ENCODE results near the gene SCNN1A. TPM values are rescaled to one million over a fixed set of nuclear protein-coding genes. Genes with fewer than 3 reads are reported as not detected.

Gene SCNN1A
- total RNA-seq, 4 donors from 2014 or later, result 1.3 to 38.3 (median 7.3) TPM

- Histone ChIP-seq H3K4me1 (peaks cover 0 to 7% of the 10 kb centered on the region in 2 donors), H3K4me3 (peak overlapping the region in 1 of 2 donors; percentile 9), H3K36me3 (no peaks in the 10 kb centered on the region), H3K9me3 (no peaks in the 10 kb centered on the region), H3K27ac (peak overlapping the region; percentile 83 to 85), H3K27me3 (no peaks in the 10 kb centered on the region)
- no peak for DNase-seq
- TF ChIP-seq, protein P1, sequence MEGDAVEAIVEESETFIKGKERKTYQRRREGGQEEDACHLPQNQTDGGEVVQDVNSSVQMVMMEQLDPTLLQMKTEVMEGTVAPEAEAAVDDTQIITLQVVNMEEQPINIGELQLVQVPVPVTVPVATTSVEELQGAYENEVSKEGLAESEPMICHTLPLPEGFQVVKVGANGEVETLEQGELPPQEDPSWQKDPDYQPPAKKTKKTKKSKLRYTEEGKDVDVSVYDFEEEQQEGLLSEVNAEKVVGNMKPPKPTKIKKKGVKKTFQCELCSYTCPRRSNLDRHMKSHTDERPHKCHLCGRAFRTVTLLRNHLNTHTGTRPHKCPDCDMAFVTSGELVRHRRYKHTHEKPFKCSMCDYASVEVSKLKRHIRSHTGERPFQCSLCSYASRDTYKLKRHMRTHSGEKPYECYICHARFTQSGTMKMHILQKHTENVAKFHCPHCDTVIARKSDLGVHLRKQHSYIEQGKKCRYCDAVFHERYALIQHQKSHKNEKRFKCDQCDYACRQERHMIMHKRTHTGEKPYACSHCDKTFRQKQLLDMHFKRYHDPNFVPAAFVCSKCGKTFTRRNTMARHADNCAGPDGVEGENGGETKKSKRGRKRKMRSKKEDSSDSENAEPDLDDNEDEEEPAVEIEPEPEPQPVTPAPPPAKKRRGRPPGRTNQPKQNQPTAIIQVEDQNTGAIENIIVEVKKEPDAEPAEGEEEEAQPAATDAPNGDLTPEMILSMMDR (IDR thresholded peaks at IDR 0.05), result no peak
- TF ChIP-seq POLR2A (IDR thresholded peaks at IDR 0.05), result no peak
- intact Hi-C loops (cut with DNase I; ENCODE audit: low total_unique reads), result no loop called here
Observed at GRCh38 chr12:6323995-6324711, 51.2 kb downstream of the SCNN1A start.

- DNase-seq, result peak; percentile 62 to 81
- intact Hi-C loops (cut with DNase I; ENCODE audit: low total_unique reads), result no loop called here
- Histone ChIP-seq H3K27ac (peak overlapping the region; percentile 83 to 85), H3K27me3 (no peaks in the 10 kb centered on the region), H3K9me3 (no peaks in the 10 kb centered on the region), H3K36me3 (no peaks in the 10 kb centered on the region), H3K4me1 (peaks cover 0 to 7% of the 10 kb centered on the region in 2 donors), H3K4me3 (peak overlapping the region in 1 of 2 donors; percentile 9)
- TF ChIP-seq, protein P1 (IDR thresholded peaks at IDR 0.05), result peak; percentile 47 to 74 (median 56)
- no peak for TF ChIP-seq POLR2A (IDR thresholded peaks at IDR 0.05)
Observed at GRCh38 chr12:6323340-6323994, 51.9 kb downstream of the SCNN1A start.

DNA sequence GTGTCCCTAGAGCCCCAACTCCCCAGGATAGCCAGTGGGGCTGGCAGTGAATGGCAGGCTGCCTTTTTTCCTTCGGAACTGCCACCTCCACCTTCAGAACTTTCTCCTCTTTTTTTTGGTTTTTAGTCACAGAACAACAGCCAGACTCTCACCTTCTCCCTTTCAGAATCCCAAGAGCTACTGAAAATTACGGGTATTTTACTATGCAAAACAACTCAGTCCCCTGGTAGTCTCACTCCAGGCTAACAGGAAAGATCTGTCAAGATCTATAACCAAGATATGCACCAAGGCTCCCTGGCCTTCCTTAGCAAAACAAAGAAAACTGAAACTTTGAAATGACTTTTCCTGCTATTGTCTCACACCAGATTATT lies 52.4 kb downstream of the SCNN1A start:
- no peaks in the 10 kb centered on the region for H3K9me3 ChIP-seq
- H3K4me1 ChIP-seq, result peaks cover 0 to 7% of the 10 kb centered on the region in 2 donors
- H3K36me3 ChIP-seq, result no peaks in the 10 kb centered on the region
- H3K27me3 ChIP-seq, result no peaks in the 10 kb centered on the region
- peak overlapping the region; percentile 83 to 85 for H3K27ac ChIP-seq
- intact Hi-C loops (cut with DNase I; ENCODE audit: low total_unique reads), result no loop called here
- DNase-seq, result no peak
- TF ChIP-seq, protein P1 (IDR thresholded peaks at IDR 0.05), result no peak
- TF ChIP-seq POLR2A (IDR thresholded peaks at IDR 0.05), result no peak
- H3K4me3 ChIP-seq, result peak overlapping the region in 1 of 2 donors; percentile 9

GRCh38 chr12:6322352-6322751 lies 53.0 kb downstream of the SCNN1A start:
- H3K9me3 ChIP-seq, result no peaks in the 10 kb centered on the region
- TF ChIP-seq, protein P1 (IDR thresholded peaks at IDR 0.05), result no peak
- no peak for TF ChIP-seq POLR2A (IDR thresholded peaks at IDR 0.05)
- no peaks in the 10 kb centered on the region for H3K36me3 ChIP-seq
- H3K27me3 ChIP-seq, result no peaks in the 10 kb centered on the region
- DNase-seq, result no peak
- H3K4me3 ChIP-seq, result no peak overlapping the region
- H3K27ac ChIP-seq, result peak overlapping the region; percentile 83 to 85
- intact Hi-C loops (cut with DNase I; ENCODE audit: low total_unique reads), result no loop called here
- H3K4me1 ChIP-seq, result peaks cover 0 to 7% of the 10 kb centered on the region in 2 donors

DNA sequence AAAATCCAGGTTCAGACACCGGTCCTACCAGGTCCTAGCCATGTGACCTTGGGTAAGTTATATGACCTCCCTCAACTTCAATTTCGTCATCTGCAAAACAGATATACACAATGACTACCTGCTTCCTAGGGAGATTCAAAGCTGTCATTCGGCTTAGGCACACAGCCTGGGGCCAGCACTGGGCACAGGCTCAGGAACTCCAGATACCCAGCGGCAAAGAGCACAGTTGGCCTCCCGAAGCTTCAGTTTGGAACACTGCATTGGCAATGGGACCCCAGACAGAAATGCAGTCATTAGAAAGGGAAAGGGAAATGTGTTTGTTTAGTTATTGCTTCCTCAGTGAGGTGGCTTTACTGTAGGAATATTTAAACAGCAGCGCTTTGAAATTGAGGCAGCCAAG lies 53.5 kb downstream of the SCNN1A start:
- peaks cover 0 to 7% of the 10 kb centered on the region in 2 donors for H3K4me1 ChIP-seq
- no peak for DNase-seq
- H3K4me3 ChIP-seq, result no peak overlapping the region
- intact Hi-C loops (cut with DNase I; ENCODE audit: low total_unique reads), result no loop called here
- no peaks in the 10 kb centered on the region for H3K36me3 ChIP-seq
- H3K27me3 ChIP-seq, result no peaks in the 10 kb centered on the region
- H3K27ac ChIP-seq, result peak overlapping the region; percentile 83 to 85
- H3K9me3 ChIP-seq, result no peaks in the 10 kb centered on the region
- TF ChIP-seq, protein P1 (IDR thresholded peaks at IDR 0.05), result no peak
- TF ChIP-seq POLR2A (IDR thresholded peaks at IDR 0.05), result no peak
